HAP-1 (cell line): ENCODE data around the gene TTC17.

Source experiments
- DNase-seq, 2 experiments: peaks; one replicate each; pipeline ENCODE4 v3.0.0-alpha.2; 2016 to 2020; ENCODE audit warnings: low spot score in 2 of 2
- H3K27me3 ChIP-seq: fragments of 250-450 bp; sonication (Bioruptor Pico); 2 replicates; pipeline ENCODE4 v1.5.1; 2020; ENCODE audit warnings: low read depth, mild to moderate bottlenecking, moderate library complexity
- H3K36me3 ChIP-seq: fragments of 250-450 bp; sonication (Bioruptor Pico); replicated peaks from 2 replicates; pipeline ENCODE4 v1.5.1; 2020; ENCODE audit warnings: mild to moderate bottlenecking
- H3K4me1 ChIP-seq: fragments of 250-450 bp; sonication (Bioruptor Pico); 2 replicates; pipeline ENCODE4 v1.5.1; 2020; ENCODE audit warnings: mild to moderate bottlenecking
- H3K4me3 ChIP-seq: fragments of 250-450 bp; sonication (Bioruptor Pico); 2 replicates; pipeline ENCODE4 v1.5.1; 2020; ENCODE audit warnings: mild to moderate bottlenecking, moderate library complexity
- H3K9me3 ChIP-seq: fragments of 250-450 bp; sonication (Bioruptor Pico); 2 replicates; pipeline ENCODE4 v1.5.1; 2020; ENCODE audit warnings: mild to moderate bottlenecking, moderate library complexity
- in situ Hi-C: fragments of 300-500 bp; cut with MboI; formaldehyde crosslinking; loops from 3 replicates; pipeline ENCODE4 v1.14.3; 2020; ENCODE audit warnings: low sequenced_read_pairs, inconsistent platforms, mixed read lengths

The TTC17 gene

GRCh38 chr11:43541993-43542392 is 183.3 kb downstream of the TTC17 start:
- Histone ChIP-seq H3K36me3 (no peaks in the 10 kb centered on the region), H3K27me3 (no peaks in the 10 kb centered on the region), H3K4me3 (no peak overlapping the region), H3K9me3 (peaks cover 2% of the 10 kb centered on the region; the same call in 1 of the 2 replicates), H3K4me1 (no peaks in the 10 kb centered on the region)
- DNase-seq: no peak
- in situ Hi-C loops: no loop called here

- Histone ChIP-seq H3K27me3 (no peaks in the 10 kb centered on the region), H3K4me1 (no peaks in the 10 kb centered on the region), H3K9me3 (peaks cover 2% of the 10 kb centered on the region; the same call in 1 of the 2 replicates), H3K4me3 (no peak overlapping the region), H3K36me3 (no peaks in the 10 kb centered on the region)
- DNase-seq: no peak
- in situ Hi-C loops: no loop called here
Observed at GRCh38 chr11:43542750-43543712, 184.3 kb downstream of the TTC17 start.
